Activated CD4-positive, alpha-beta T cell treated with anti-CD3 and anti-CD28 coated beads, Interleukin-2, amount 10 ng/mL, durations not matched to agents 24 days and 14 days (primary cell): ENCODE measurements around the gene SLF1. TPM values are rescaled to one million over a fixed set of nuclear protein-coding genes. Genes with fewer than 3 reads are reported as not detected.

ENCODE experiments used
- DNase-seq: peaks from one replicate; pipeline ENCODE4 v3.0.0; 2022
- H3K27ac Mint-ChIP-seq: one replicate; pipeline ENCODE4 v1.8.0; 2022; ENCODE audit warnings: mild to moderate bottlenecking, mixed read lengths
- H3K27me3 Mint-ChIP-seq: one replicate; pipeline ENCODE4 v1.8.0; 2022; ENCODE audit warnings: mixed read lengths
- H3K36me3 Mint-ChIP-seq: one replicate; pipeline ENCODE4 v1.8.0; 2022; ENCODE audit warnings: low read depth, mild to moderate bottlenecking, mixed read lengths
- H3K4me1 Mint-ChIP-seq: one replicate; pipeline ENCODE4 v1.8.0; 2021; ENCODE audit warnings: mixed read lengths
- H3K4me3 Mint-ChIP-seq: one replicate; pipeline ENCODE4 v1.8.0; 2022; ENCODE audit warnings: mild to moderate bottlenecking, moderate library complexity, mixed read lengths
- H3K9me3 Mint-ChIP-seq: one replicate; pipeline ENCODE4 v1.8.0; 2021; ENCODE audit warnings: mixed read lengths
- intact Hi-C: fragments of 100-400 bp; cut with micrococcal nuclease; formaldehyde crosslinking; loops from one replicate; pipeline ENCODE4 v1.15.1; 2023
- total RNA-seq: library from RNA; stranded (reverse); gene quantifications from 2 replicates; pipeline ENCODE4 v1.2.3, GENCODE V29; 2022

Gene SLF1
- total RNA-seq, 1 donor from 2014 or later = 13.7 TPM

GRCh38 chr5:94702729-94703128 lies 84.3 kb downstream of the SLF1 start:
- DNase-seq = no peak
- intact Hi-C loops = loop anchor here (5.0 kb wide), 1 partner anchor 90 kb away; no protein-coding TSS in a partner anchor
- no peak overlapping the region for H3K4me3 Mint-ChIP-seq
- H3K4me1 Mint-ChIP-seq = peaks cover 11% of the 10 kb centered on the region
- peaks cover 4% of the 10 kb centered on the region for H3K36me3 Mint-ChIP-seq
- H3K27ac Mint-ChIP-seq = no peak overlapping the region
- no peaks in the 10 kb centered on the region for H3K9me3 Mint-ChIP-seq
- H3K27me3 Mint-ChIP-seq = no peaks in the 10 kb centered on the region

- intact Hi-C loops = no loop called here
- DNase-seq = no peak
- Mint-ChIP-seq H3K27ac (no peak overlapping the region), H3K4me1 (peaks cover 10% of the 10 kb centered on the region), H3K9me3 (no peaks in the 10 kb centered on the region), H3K4me3 (no peak overlapping the region), H3K27me3 (no peaks in the 10 kb centered on the region), H3K36me3 (peaks cover 12% of the 10 kb centered on the region)
These were observed 87.0 kb downstream of the SLF1 start for GRCh38 chr5:94705427-94705826.

GRCh38 chr5:94707359-94707758 lies 88.9 kb downstream of the SLF1 start:
- Mint-ChIP-seq H3K27me3 (no peaks in the 10 kb centered on the region), H3K9me3 (no peaks in the 10 kb centered on the region), H3K4me3 (no peak overlapping the region), H3K27ac (no peak overlapping the region), H3K4me1 (peaks cover 6% of the 10 kb centered on the region), H3K36me3 (peaks cover 16% of the 10 kb centered on the region)
- intact Hi-C loops = no loop called here
- DNase-seq = no peak

- Mint-ChIP-seq H3K9me3 (no peaks in the 10 kb centered on the region), H3K4me3 (no peak overlapping the region), H3K36me3 (peaks cover 22% of the 10 kb centered on the region), H3K27me3 (no peaks in the 10 kb centered on the region), H3K27ac (no peak overlapping the region), H3K4me1 (no peaks in the 10 kb centered on the region)
- DNase-seq = no peak
- intact Hi-C loops = no loop called here
These were observed 90.8 kb downstream of the SLF1 start for GRCh38 chr5:94709277-94709676.

- intact Hi-C loops = no loop called here
These were observed 93.3 kb downstream of the SLF1 start for GRCh38 chr5:94711785-94712184.

GRCh38 chr5:94715768-94716167 lies 97.3 kb downstream of the SLF1 start:
- no peak overlapping the region for H3K4me3 Mint-ChIP-seq
- H3K27me3 Mint-ChIP-seq = peaks cover 7% of the 10 kb centered on the region
- intact Hi-C loops = no loop called here
- no peaks in the 10 kb centered on the region for H3K4me1 Mint-ChIP-seq
- H3K9me3 Mint-ChIP-seq = no peaks in the 10 kb centered on the region
- no peak for DNase-seq
- H3K27ac Mint-ChIP-seq = no peak overlapping the region
- H3K36me3 Mint-ChIP-seq = peaks cover 11% of the 10 kb centered on the region

More at GRCh38 chr5:94711785-94712184, 93.3 kb downstream of the SLF1 start:
- H3K27me3 Mint-ChIP-seq = no peaks in the 10 kb centered on the region
- no peaks in the 10 kb centered on the region for H3K4me1 Mint-ChIP-seq
- no peak for DNase-seq
- H3K4me3 Mint-ChIP-seq = no peak overlapping the region
- H3K36me3 Mint-ChIP-seq = peaks cover 22% of the 10 kb centered on the region
- H3K9me3 Mint-ChIP-seq = no peaks in the 10 kb centered on the region
- no peak overlapping the region for H3K27ac Mint-ChIP-seq

- Mint-ChIP-seq H3K4me1 (no peaks in the 10 kb centered on the region), H3K27me3 (peaks cover 17% of the 10 kb centered on the region), H3K36me3 (no peaks in the 10 kb centered on the region), H3K9me3 (no peaks in the 10 kb centered on the region), H3K27ac (no peak overlapping the region), H3K4me3 (no peak overlapping the region)
- intact Hi-C loops = no loop called here
- DNase-seq = no peak
These were observed 106.7 kb downstream of the SLF1 start for GRCh38 chr5:94725142-94725541.

GRCh38 chr5:94731471-94731870 lies 113.0 kb downstream of the SLF1 start:
- intact Hi-C loops = no loop called here
- peaks cover 4% of the 10 kb centered on the region for H3K4me1 Mint-ChIP-seq
- no peaks in the 10 kb centered on the region for H3K36me3 Mint-ChIP-seq
- no peaks in the 10 kb centered on the region for H3K27me3 Mint-ChIP-seq
- H3K9me3 Mint-ChIP-seq = no peaks in the 10 kb centered on the region
- no peak overlapping the region for H3K4me3 Mint-ChIP-seq
- no peak for DNase-seq
- H3K27ac Mint-ChIP-seq = no peak overlapping the region

- Mint-ChIP-seq H3K4me1 (peaks cover 2% of the 10 kb centered on the region), H3K27me3 (peaks cover 2% of the 10 kb centered on the region), H3K4me3 (no peak overlapping the region), H3K27ac (no peak overlapping the region), H3K9me3 (no peaks in the 10 kb centered on the region), H3K36me3 (no peaks in the 10 kb centered on the region)
- DNase-seq = no peak
- intact Hi-C loops = no loop called here
These were observed 118.0 kb downstream of the SLF1 start for GRCh38 chr5:94736498-94736897.

GRCh38 chr5:94740286-94740685 lies 121.8 kb downstream of the SLF1 start:
- peaks cover 2% of the 10 kb centered on the region for H3K27me3 Mint-ChIP-seq
- DNase-seq = no peak
- H3K4me3 Mint-ChIP-seq = no peak overlapping the region

GRCh38 chr5:94742852-94743251 lies 124.4 kb downstream of the SLF1 start:
- no peak overlapping the region for H3K4me3 Mint-ChIP-seq
- H3K36me3 Mint-ChIP-seq = no peaks in the 10 kb centered on the region
- no peaks in the 10 kb centered on the region for H3K4me1 Mint-ChIP-seq
- no peaks in the 10 kb centered on the region for H3K9me3 Mint-ChIP-seq
- no peak overlapping the region for H3K27ac Mint-ChIP-seq
- no peak for DNase-seq
- H3K27me3 Mint-ChIP-seq = peaks cover 2% of the 10 kb centered on the region
- intact Hi-C loops = no loop called here

More at GRCh38 chr5:94740286-94740685, 121.8 kb downstream of the SLF1 start:
- Mint-ChIP-seq H3K4me1 (peaks cover 2% of the 10 kb centered on the region), H3K9me3 (no peaks in the 10 kb centered on the region), H3K36me3 (no peaks in the 10 kb centered on the region), H3K27ac (no peak overlapping the region)
- intact Hi-C loops = no loop called here

- H3K36me3 Mint-ChIP-seq = no peaks in the 10 kb centered on the region
- no peak for DNase-seq
- H3K9me3 Mint-ChIP-seq = no peaks in the 10 kb centered on the region
- no peaks in the 10 kb centered on the region for H3K4me1 Mint-ChIP-seq
- intact Hi-C loops = loop anchor here (5.0 kb wide), 1 partner anchor 47 kb away; no protein-coding TSS in a partner anchor
- H3K27ac Mint-ChIP-seq = no peak overlapping the region
- no peak overlapping the region for H3K4me3 Mint-ChIP-seq
- no peaks in the 10 kb centered on the region for H3K27me3 Mint-ChIP-seq
These were observed 126.4 kb downstream of the SLF1 start for GRCh38 chr5:94744906-94745305.

- no peaks in the 10 kb centered on the region for H3K4me1 Mint-ChIP-seq
- no peaks in the 10 kb centered on the region for H3K9me3 Mint-ChIP-seq
- H3K27me3 Mint-ChIP-seq = no peaks in the 10 kb centered on the region
- DNase-seq = no peak
- H3K36me3 Mint-ChIP-seq = no peaks in the 10 kb centered on the region
- intact Hi-C loops = loop anchor here (5.0 kb wide), 1 partner anchor 46 kb away; no protein-coding TSS in a partner anchor
- no peak overlapping the region for H3K27ac Mint-ChIP-seq
- no peak overlapping the region for H3K4me3 Mint-ChIP-seq
These were observed 127.6 kb downstream of the SLF1 start for GRCh38 chr5:94745786-94746730.

GRCh38 chr5:94746731-94747124 lies 128.3 kb downstream of the SLF1 start:
- H3K4me1 Mint-ChIP-seq = no peaks in the 10 kb centered on the region
- no peak overlapping the region for H3K27ac Mint-ChIP-seq
- intact Hi-C loops = loop anchor here (5.0 kb wide), 1 partner anchor 46 kb away; no protein-coding TSS in a partner anchor
- DNase-seq = no peak
- H3K4me3 Mint-ChIP-seq = no peak overlapping the region
- H3K27me3 Mint-ChIP-seq = no peaks in the 10 kb centered on the region
- H3K9me3 Mint-ChIP-seq = no peaks in the 10 kb centered on the region
- no peaks in the 10 kb centered on the region for H3K36me3 Mint-ChIP-seq
